Liver (tissue), 3 donors: ENCODE results near the gene FRRS1.

Experiments used
- EGR1 ChIP-seq, 2 donors: IDR thresholded peaks; 2 replicates each; pipeline ENCODE4 v1.6.1; 2016 to 2018; ENCODE audit warnings: antibody characterized with exemption in 2 of 2, low read depth in 2 of 2
- GABPA ChIP-seq, 2 donors: IDR thresholded peaks in 1 of 2; conservative IDR thresholded peaks in 1 of 2; 2 replicates each; pipeline ENCODE4 v1.6.1; 2016; ENCODE audit warnings: antibody characterized with exemption in 2 of 2, mild to moderate bottlenecking in 1 of 2, moderate library complexity in 1 of 2
- RAD21 ChIP-seq, 2 donors: IDR thresholded peaks; 2 replicates each; pipeline ENCODE4 v1.6.1; 2016; ENCODE audit warnings: antibody characterized with exemption in 2 of 2, mild to moderate bottlenecking in 2 of 2
- YY1 ChIP-seq: IDR thresholded peaks from 2 replicates; pipeline ENCODE4 v1.6.1; 2016; ENCODE audit warnings: antibody characterized with exemption, mild to moderate bottlenecking
- TF ChIP-seq, protein P1 (sequence below): fragments of 150-350 bp; IDR thresholded peaks from 2 replicates; pipeline ENCODE4 v1.5.1; 2017; ENCODE audit warnings: improper control_type of control experiment, low read depth, low read length; ENCODE audit not compliant: missing input control
- donor health status: healthy.
- donor health status: healthy.

DNA sequence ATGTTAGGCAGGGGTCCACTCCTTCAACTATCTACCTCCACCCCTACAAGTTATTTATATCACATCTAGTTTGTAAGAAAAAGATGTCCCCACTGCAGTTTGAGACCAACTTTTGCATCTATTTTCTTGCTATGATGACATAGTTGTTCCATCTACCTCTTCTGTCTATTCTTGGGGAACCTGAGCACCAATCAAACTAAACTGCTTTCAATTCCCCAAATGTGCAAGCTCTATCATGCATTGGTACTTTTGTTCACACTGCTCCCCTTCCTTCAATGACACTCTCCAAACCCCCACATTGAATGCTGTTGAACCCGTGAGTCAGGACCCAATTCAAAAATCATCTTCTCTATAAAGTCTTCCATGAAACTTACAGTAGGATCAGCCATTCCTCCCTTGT lies 16.0 kb upstream of the FRRS1 start:
- TF ChIP-seq EGR1 (IDR thresholded peaks at IDR 0.05; ENCODE audit: low read depth in 2 of 2) (no peak), YY1 (no peak), GABPA (IDR thresholded peaks at IDR 0.05 in 1 of 2, conservative IDR thresholded peaks at IDR 0.05 in 1 of 2) (no peak), RAD21 (IDR thresholded peaks at IDR 0.05) (no peak)
- TF ChIP-seq, protein P1, sequence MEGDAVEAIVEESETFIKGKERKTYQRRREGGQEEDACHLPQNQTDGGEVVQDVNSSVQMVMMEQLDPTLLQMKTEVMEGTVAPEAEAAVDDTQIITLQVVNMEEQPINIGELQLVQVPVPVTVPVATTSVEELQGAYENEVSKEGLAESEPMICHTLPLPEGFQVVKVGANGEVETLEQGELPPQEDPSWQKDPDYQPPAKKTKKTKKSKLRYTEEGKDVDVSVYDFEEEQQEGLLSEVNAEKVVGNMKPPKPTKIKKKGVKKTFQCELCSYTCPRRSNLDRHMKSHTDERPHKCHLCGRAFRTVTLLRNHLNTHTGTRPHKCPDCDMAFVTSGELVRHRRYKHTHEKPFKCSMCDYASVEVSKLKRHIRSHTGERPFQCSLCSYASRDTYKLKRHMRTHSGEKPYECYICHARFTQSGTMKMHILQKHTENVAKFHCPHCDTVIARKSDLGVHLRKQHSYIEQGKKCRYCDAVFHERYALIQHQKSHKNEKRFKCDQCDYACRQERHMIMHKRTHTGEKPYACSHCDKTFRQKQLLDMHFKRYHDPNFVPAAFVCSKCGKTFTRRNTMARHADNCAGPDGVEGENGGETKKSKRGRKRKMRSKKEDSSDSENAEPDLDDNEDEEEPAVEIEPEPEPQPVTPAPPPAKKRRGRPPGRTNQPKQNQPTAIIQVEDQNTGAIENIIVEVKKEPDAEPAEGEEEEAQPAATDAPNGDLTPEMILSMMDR: no peak
